Progenitor cell of endocrine pancreas (in vitro differentiated cells): ENCODE data around the gene PRF1. TPM values are rescaled to one million over a fixed set of nuclear protein-coding genes. Genes with fewer than 3 reads are reported as not detected.

Experiments used
- DNase-seq: peaks from one replicate; pipeline ENCODE4 v3.0.0; 2021; ENCODE audit warnings: low spot score; ENCODE audit not compliant: unreplicated experiment
- H3K27ac Mint-ChIP-seq: 2 replicates; pipeline ENCODE4 v1.8.0; 2021; ENCODE audit warnings: mild to moderate bottlenecking, moderate library complexity, mixed read lengths
- H3K27me3 Mint-ChIP-seq: 2 replicates; pipeline ENCODE4 v1.8.0; 2021; ENCODE audit warnings: mixed read lengths
- H3K36me3 Mint-ChIP-seq: 2 replicates; pipeline ENCODE4 v1.8.0; 2022; ENCODE audit warnings: mixed read lengths; ENCODE audit not compliant: insufficient read depth
- H3K4me1 Mint-ChIP-seq: 2 replicates; pipeline ENCODE4 v1.8.0; 2021; ENCODE audit warnings: low read depth, mixed read lengths
- H3K4me3 Mint-ChIP-seq: 2 replicates; pipeline ENCODE4 v1.8.0; 2021; ENCODE audit warnings: low read depth, mild to moderate bottlenecking, moderate library complexity, mixed read lengths
- H3K9me3 Mint-ChIP-seq: 2 replicates; pipeline ENCODE4 v1.8.0; 2021; ENCODE audit warnings: low read depth, mixed read lengths
- total RNA-seq: library from RNA; stranded (reverse); gene quantifications from 2 replicates; pipeline ENCODE4 v1.2.1, GENCODE V29; 2021
- TF ChIP-seq, protein P1 (sequence below): fragments of 200-600 bp; sonication (generic); IDR thresholded peaks from one replicate; pipeline ENCODE4 v1.5.0; 2021; ENCODE audit warnings: antibody characterized with exemption, mild to moderate bottlenecking; ENCODE audit not compliant: unreplicated experiment

Gene PRF1
- total RNA-seq, 1 donor from 2014 or later, result not detected

DNA sequence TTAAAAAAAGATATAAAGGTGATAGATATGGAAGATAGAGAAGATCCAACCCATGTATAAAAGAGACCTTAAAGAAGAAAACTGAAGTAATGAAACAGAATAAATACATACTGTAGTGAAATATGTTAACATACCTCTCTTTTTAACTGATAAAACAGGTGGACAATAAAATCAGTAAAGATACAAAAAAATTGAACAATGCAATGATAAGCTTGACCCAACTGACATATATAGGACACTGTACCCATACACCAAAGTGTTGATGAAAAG is 17.4 kb upstream of the PRF1 start:
- no peak overlapping the region for H3K27ac Mint-ChIP-seq
- TF ChIP-seq, protein P1, sequence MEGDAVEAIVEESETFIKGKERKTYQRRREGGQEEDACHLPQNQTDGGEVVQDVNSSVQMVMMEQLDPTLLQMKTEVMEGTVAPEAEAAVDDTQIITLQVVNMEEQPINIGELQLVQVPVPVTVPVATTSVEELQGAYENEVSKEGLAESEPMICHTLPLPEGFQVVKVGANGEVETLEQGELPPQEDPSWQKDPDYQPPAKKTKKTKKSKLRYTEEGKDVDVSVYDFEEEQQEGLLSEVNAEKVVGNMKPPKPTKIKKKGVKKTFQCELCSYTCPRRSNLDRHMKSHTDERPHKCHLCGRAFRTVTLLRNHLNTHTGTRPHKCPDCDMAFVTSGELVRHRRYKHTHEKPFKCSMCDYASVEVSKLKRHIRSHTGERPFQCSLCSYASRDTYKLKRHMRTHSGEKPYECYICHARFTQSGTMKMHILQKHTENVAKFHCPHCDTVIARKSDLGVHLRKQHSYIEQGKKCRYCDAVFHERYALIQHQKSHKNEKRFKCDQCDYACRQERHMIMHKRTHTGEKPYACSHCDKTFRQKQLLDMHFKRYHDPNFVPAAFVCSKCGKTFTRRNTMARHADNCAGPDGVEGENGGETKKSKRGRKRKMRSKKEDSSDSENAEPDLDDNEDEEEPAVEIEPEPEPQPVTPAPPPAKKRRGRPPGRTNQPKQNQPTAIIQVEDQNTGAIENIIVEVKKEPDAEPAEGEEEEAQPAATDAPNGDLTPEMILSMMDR, result no peak
- no peak for DNase-seq

DNA sequence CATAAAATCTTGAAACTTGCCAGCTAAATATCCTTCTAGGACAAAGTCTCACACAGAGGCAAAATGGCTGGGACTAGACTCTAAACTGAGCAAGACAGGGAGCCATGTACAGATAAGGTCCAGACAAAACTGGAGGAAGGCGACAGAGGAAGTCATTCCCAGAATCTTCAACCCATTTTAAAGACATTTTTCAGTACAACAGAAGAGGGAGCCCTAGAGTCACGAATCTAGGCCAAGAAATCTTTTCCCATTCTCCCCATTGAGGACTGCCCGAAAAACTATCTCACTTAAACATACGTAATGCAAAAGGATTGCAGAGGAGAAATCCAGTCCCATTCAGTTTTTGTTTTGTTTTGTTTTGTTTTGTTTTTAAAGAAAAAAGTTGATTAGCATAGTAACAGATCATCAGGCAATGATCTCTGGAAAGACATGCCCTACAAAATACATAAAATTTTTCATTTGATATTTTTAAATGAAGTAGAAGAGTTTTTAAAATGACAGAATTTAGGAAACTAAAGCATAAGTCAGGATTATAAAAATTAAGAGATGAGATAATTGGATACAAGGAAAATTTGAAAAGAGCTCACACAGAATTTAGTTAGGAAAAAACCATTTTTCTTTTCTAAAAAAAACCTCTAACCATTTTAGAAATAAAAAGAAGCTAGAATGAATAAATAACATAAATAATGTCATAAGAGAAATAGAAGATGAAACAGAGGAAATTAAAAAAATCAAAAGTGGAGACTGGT is 16.9 kb upstream of the PRF1 start:
- H3K9me3 Mint-ChIP-seq, result peaks cover 17% of the 10 kb centered on the region
- no peaks in the 10 kb centered on the region for H3K4me1 Mint-ChIP-seq
- no peak overlapping the region for H3K27ac Mint-ChIP-seq
- TF ChIP-seq, protein P1, result no peak
- H3K4me3 Mint-ChIP-seq, result no peak overlapping the region
- peaks cover 5% of the 10 kb centered on the region for H3K27me3 Mint-ChIP-seq
- H3K36me3 Mint-ChIP-seq, result no peaks in the 10 kb centered on the region
- no peak for DNase-seq

More for the DNA sequence above, 17.4 kb upstream of the PRF1 start:
- Mint-ChIP-seq H3K9me3 (peaks cover 17% of the 10 kb centered on the region), H3K4me1 (no peaks in the 10 kb centered on the region), H3K4me3 (no peak overlapping the region), H3K27me3 (peaks cover 5% of the 10 kb centered on the region), H3K36me3 (no peaks in the 10 kb centered on the region)

DNA sequence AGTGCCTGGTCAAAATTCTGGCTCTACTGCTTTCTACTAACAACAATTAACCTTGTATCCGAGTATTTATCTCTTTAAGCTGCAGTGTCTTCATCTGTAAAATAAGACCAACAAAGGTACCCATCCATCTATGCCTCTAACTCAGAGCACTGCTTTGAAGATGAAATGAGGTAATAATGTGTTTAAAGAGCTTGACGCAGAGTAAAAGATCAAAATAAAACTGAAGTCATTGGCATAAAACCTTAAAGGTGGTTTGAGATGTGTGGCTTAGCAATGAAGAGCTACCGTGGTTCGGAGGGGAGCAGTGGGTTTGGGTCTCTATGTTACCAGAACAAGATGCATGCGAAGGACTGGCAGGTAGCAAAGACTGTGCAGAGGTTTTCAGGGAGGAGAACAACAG is 16.1 kb upstream of the PRF1 start:
- DNase-seq, result no peak
- no peak overlapping the region for H3K4me3 Mint-ChIP-seq
- no peak overlapping the region for H3K27ac Mint-ChIP-seq
- TF ChIP-seq, protein P1, result no peak
- no peaks in the 10 kb centered on the region for H3K36me3 Mint-ChIP-seq
- H3K27me3 Mint-ChIP-seq, result no peaks in the 10 kb centered on the region
- H3K9me3 Mint-ChIP-seq, result peaks cover 17% of the 10 kb centered on the region
- no peaks in the 10 kb centered on the region for H3K4me1 Mint-ChIP-seq

DNA sequence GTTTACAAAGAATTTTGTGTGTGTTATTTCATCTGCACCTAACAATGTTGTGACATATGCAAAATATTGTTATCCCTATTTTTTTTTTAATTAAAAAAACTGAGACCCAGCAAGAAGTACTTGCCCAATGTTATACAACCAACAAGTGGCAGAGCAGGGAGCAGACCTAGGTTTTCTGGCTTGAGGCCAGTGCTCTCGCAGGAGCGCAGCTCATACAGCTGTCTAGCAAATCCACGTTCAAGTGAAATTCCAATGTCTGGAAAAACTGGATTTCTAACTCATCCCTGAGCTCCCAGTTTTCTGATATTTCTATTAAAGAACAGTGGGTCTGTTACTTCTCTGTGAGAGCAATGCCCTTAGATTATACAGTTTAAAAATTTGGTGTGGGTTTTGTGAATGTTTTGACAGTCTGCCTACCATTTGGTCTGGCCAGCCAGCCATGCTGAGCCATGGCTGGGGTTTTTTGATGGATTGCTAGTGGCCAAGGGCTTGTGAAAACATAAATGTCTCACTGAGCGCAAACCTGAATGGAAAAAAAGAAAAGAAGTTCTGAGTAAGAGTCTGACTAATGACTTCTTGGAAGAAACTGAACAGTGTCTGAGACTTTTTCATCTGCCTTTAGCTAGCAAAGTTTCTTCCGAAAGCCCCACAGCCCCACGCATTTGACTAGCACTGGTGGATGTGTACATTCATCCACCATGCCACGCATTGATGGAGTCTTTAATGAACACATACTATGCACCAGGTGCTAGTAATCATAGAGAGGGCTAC is 15.4 kb upstream of the PRF1 start:
- no peaks in the 10 kb centered on the region for H3K27me3 Mint-ChIP-seq
- H3K4me1 Mint-ChIP-seq, result no peaks in the 10 kb centered on the region
- H3K4me3 Mint-ChIP-seq, result no peak overlapping the region
- H3K9me3 Mint-ChIP-seq, result peaks cover 17% of the 10 kb centered on the region
- no peak for DNase-seq
- TF ChIP-seq, protein P1, result no peak
- H3K36me3 Mint-ChIP-seq, result no peaks in the 10 kb centered on the region
- H3K27ac Mint-ChIP-seq, result no peak overlapping the region

DNA sequence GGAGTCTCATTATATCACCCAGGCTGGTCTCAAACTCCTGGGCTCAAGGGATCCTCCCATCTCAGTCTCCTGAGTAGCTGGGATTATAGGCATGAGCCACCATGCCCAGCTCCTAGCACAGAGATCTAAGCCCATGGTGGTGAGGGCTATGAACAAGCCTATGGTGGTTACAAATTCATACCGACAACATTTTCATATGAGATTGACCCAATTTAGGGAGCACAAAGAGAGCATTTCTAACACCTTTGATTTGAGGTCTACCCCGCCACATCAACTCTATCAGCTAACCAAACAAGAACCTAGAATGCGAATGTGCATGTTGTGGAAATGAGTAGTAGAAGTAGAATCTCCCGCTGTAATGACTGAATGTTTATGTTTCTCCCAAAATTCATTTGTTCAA is 14.2 kb upstream of the PRF1 start:
- Mint-ChIP-seq H3K36me3 (no peaks in the 10 kb centered on the region), H3K27me3 (no peaks in the 10 kb centered on the region), H3K27ac (no peak overlapping the region), H3K4me3 (no peak overlapping the region), H3K9me3 (peaks cover 22% of the 10 kb centered on the region), H3K4me1 (no peaks in the 10 kb centered on the region)
- no peak for DNase-seq
- TF ChIP-seq, protein P1, result no peak
